Measurements from ENCODE around the gene SEM1. TPM values are rescaled to one million over a fixed set of nuclear protein-coding genes. Genes with fewer than 3 reads are reported as not detected.
"Not testable (repeated sequence)": the region's sequence is repeated elsewhere in the genome, so short reads cannot be mapped to it uniquely, and the experiment has no call there.

SEM1 gene
- total RNA-seq, 2 experiments from 2014 or later, result 37.7 to 47.5 TPM

- intact Hi-C loops (cut with micrococcal nuclease), result no loop called here
- Mint-ChIP-seq H3K27me3 (ENCODE audit: low read depth) (no peaks in the 10 kb centered on the region), H3K36me3 (ENCODE audit: low read depth) (peaks cover 7% of the 10 kb centered on the region), H3K4me1 (ENCODE audit: low read depth) (no peaks in the 10 kb centered on the region), H3K9me3 (no peaks in the 10 kb centered on the region), H3K4me3 (no peak overlapping the region), H3K27ac (no peak overlapping the region)
- CTCF ChIA-PET, result no interaction called here
- DNase-seq, result no peak
Observed at GRCh38 chr7:96649981-96650380, 59.7 kb downstream of the SEM1 start.

DNA sequence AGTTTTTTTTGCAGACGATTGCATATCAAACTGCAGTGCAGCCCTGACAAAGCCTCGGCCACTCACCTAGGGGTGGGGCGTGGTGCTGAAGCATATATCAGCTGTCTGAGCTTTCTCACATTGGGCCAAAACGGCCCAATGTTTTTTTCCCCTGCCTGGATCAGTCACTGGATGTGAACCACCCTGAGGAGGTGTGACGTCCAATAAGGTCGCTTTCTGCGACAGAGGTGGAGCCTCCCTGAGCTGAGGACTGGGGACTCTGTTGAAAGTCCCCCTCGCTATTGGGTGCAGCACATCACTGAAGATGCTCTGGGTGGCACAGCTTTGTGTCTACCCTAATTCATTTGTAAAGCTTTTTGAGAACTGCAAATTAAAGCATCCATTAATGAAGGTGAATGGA, 60.9 kb downstream of the SEM1 start:
- no peak for DNase-seq
- H3K9me3 Mint-ChIP-seq, result no peaks in the 10 kb centered on the region
- H3K4me3 Mint-ChIP-seq, result no peak overlapping the region
- no peaks in the 10 kb centered on the region for H3K4me1 Mint-ChIP-seq (ENCODE audit: low read depth)
- peaks cover 8% of the 10 kb centered on the region for H3K36me3 Mint-ChIP-seq (ENCODE audit: low read depth)
- no peaks in the 10 kb centered on the region for H3K27me3 Mint-ChIP-seq (ENCODE audit: low read depth)
- CTCF ChIA-PET, result no interaction called here
- H3K27ac Mint-ChIP-seq, result no peak overlapping the region
- intact Hi-C loops (cut with micrococcal nuclease), result no loop called here

DNA sequence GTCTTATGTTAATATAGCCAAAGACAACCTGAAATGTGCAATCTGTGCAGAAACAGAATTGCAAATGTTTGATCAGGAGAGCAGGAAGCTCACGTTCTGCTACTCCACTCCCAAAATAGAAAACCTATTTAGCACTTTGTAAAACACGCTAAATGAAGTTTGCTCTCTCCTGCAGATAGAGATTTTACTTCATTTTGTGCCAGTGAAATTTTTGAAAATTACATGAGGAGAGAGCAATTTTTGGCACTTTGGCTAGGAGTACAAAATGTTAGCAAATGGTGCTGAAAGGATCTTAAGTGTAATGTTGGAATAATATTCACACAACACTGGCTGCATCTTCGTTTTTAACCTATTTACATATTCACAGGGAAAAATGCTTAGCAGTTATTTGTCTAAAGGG, 61.9 kb downstream of the SEM1 start:
- CTCF ChIA-PET, result no interaction called here
- intact Hi-C loops (cut with micrococcal nuclease), result no loop called here

GRCh38 chr7:96645084-96645483, 64.6 kb downstream of the SEM1 start:
- CTCF ChIA-PET, result no interaction called here

More for the DNA sequence above, 61.9 kb downstream of the SEM1 start:
- Mint-ChIP-seq H3K4me1 (ENCODE audit: low read depth) (no peaks in the 10 kb centered on the region), H3K27ac (no peak overlapping the region), H3K27me3 (ENCODE audit: low read depth) (no peaks in the 10 kb centered on the region), H3K9me3 (peaks cover 3% of the 10 kb centered on the region), H3K36me3 (ENCODE audit: low read depth) (peaks cover 8% of the 10 kb centered on the region), H3K4me3 (no peak overlapping the region)
- no peak for DNase-seq

GRCh38 chr7:96643436-96643835, 66.2 kb downstream of the SEM1 start:
- H3K9me3 Mint-ChIP-seq; H3K27me3 Mint-ChIP-seq (ENCODE audit: low read depth); DNase-seq; CTCF ChIA-PET; H3K4me3 Mint-ChIP-seq; H3K27ac Mint-ChIP-seq; H3K36me3 Mint-ChIP-seq (ENCODE audit: low read depth); H3K4me1 Mint-ChIP-seq (ENCODE audit: low read depth); intact Hi-C loops (cut with micrococcal nuclease): not testable (repeated sequence)

More at GRCh38 chr7:96645084-96645483, 64.6 kb downstream of the SEM1 start:
- Mint-ChIP-seq H3K4me3 (no peak overlapping the region), H3K27me3 (ENCODE audit: low read depth) (no peaks in the 10 kb centered on the region), H3K36me3 (ENCODE audit: low read depth) (peaks cover 8% of the 10 kb centered on the region), H3K9me3 (peaks cover 3% of the 10 kb centered on the region), H3K27ac (no peak overlapping the region), H3K4me1 (ENCODE audit: low read depth) (no peaks in the 10 kb centered on the region)
- intact Hi-C loops (cut with micrococcal nuclease), result no loop called here
- DNase-seq, result no peak

GRCh38 chr7:96640054-96640453, 69.6 kb downstream of the SEM1 start:
- peaks cover 3% of the 10 kb centered on the region for H3K9me3 Mint-ChIP-seq
- no peaks in the 10 kb centered on the region for H3K27me3 Mint-ChIP-seq (ENCODE audit: low read depth)
- intact Hi-C loops (cut with micrococcal nuclease), result no loop called here

More at GRCh38 chr7:96640054-96640453, 69.6 kb downstream of the SEM1 start:
- no peak overlapping the region for H3K4me3 Mint-ChIP-seq
- H3K36me3 Mint-ChIP-seq (ENCODE audit: low read depth), result peaks cover 1% of the 10 kb centered on the region
- no peak overlapping the region for H3K27ac Mint-ChIP-seq
- CTCF ChIA-PET, result no interaction called here
- no peak for DNase-seq
- H3K4me1 Mint-ChIP-seq (ENCODE audit: low read depth), result no peaks in the 10 kb centered on the region
